GM18517 (cell line): ENCODE results near the gene CELF4.

Experiments used
- ATAC-seq: cut with Tn5 transposase; IDR thresholded peaks from one replicate; pipeline ENCODE4 v1.9.1; 2021; ENCODE audit warnings: mild to moderate bottlenecking, moderate library complexity; ENCODE audit not compliant: unreplicated experiment

CELF4 gene

GRCh38 chr18:37247497-37248161 is 318.0 kb downstream of the CELF4 start:
- no peak for ATAC-seq

- ATAC-seq, result no peak
Observed at GRCh38 chr18:37246779-37247340, 318.7 kb downstream of the CELF4 start.

GRCh38 chr18:37244618-37245017 is 321.0 kb downstream of the CELF4 start:
- ATAC-seq, result no peak

GRCh38 chr18:37243741-37244140 is 321.9 kb downstream of the CELF4 start:
- ATAC-seq, result no peak

- ATAC-seq, result no peak
Observed at GRCh38 chr18:37242826-37243560, 322.6 kb downstream of the CELF4 start.

GRCh38 chr18:37242091-37242490 is 323.5 kb downstream of the CELF4 start:
- no peak for ATAC-seq

- no peak for ATAC-seq
Observed at GRCh38 chr18:37238282-37239108, 327.1 kb downstream of the CELF4 start.

- no peak for ATAC-seq
Observed at GRCh38 chr18:37235583-37235982, 330.0 kb downstream of the CELF4 start.

- ATAC-seq, result no peak
Observed at GRCh38 chr18:37231251-37231650, 334.3 kb downstream of the CELF4 start.

GRCh38 chr18:37230768-37231167 is 334.8 kb downstream of the CELF4 start:
- no peak for ATAC-seq

GRCh38 chr18:37225279-37225678 is 340.3 kb downstream of the CELF4 start:
- ATAC-seq, result no peak

GRCh38 chr18:37222999-37223378 is 342.6 kb downstream of the CELF4 start:
- ATAC-seq, result no peak

GRCh38 chr18:37222354-37222998 is 343.1 kb downstream of the CELF4 start:
- ATAC-seq, result no peak

GRCh38 chr18:37219257-37219656 is 346.3 kb downstream of the CELF4 start:
- ATAC-seq, result no peak

- ATAC-seq, result no peak
Observed at GRCh38 chr18:37218022-37218590, 347.5 kb downstream of the CELF4 start.

GRCh38 chr18:37210781-37211180 is 354.8 kb downstream of the CELF4 start:
- no peak for ATAC-seq

GRCh38 chr18:37207343-37207742 is 358.3 kb downstream of the CELF4 start:
- ATAC-seq, result no peak

GRCh38 chr18:37199741-37200140 is 365.9 kb downstream of the CELF4 start:
- ATAC-seq, result no peak
